Osteoblast (primary cell): ENCODE data around the gene ARHGAP40. TPM values are rescaled to one million over a fixed set of nuclear protein-coding genes. Genes with fewer than 3 reads are reported as not detected.

Source experiments
- DNase-seq: peaks from one replicate; pipeline ENCODE4 v3.0.0; 2011; ENCODE audit warnings: low spot score, mixed read lengths; ENCODE audit not compliant: insufficient read length; ENCODE audit errors: missing footprints
- H2AFZ ChIP-seq: 2 replicates; pipeline ENCODE4 v1.6.0; 2011; ENCODE audit warnings: mild to moderate bottlenecking, low read length
- H3K27ac ChIP-seq: 2 replicates; pipeline ENCODE4 v1.5.1; 2011; ENCODE audit warnings: mild to moderate bottlenecking, low read depth, low read length, moderate library complexity
- H3K27me3 ChIP-seq: 2 replicates; pipeline ENCODE4 v1.6.0; 2012; ENCODE audit warnings: mild to moderate bottlenecking, control low read depth, inconsistent platforms, low read length, moderate library complexity; ENCODE audit not compliant: insufficient read depth
- H3K36me3 ChIP-seq: 2 replicates; pipeline ENCODE4 v1.5.1; 2011; ENCODE audit warnings: mild to moderate bottlenecking, low read length, control low read depth, moderate library complexity; ENCODE audit not compliant: insufficient read depth
- H3K4me1 ChIP-seq: 2 replicates; pipeline ENCODE4 v1.5.1; 2011; ENCODE audit warnings: mild to moderate bottlenecking, low read length, control low read depth, moderate library complexity; ENCODE audit not compliant: insufficient read depth
- H3K4me2 ChIP-seq: 2 replicates; pipeline ENCODE4 v1.6.0; 2011; ENCODE audit warnings: mild to moderate bottlenecking, low read length; ENCODE audit not compliant: insufficient read depth
- H3K4me3 ChIP-seq: fragments of 200-600 bp; sonication (generic); 3 replicates; pipeline ENCODE4 v1.5.1; 2012; ENCODE audit warnings: mild to moderate bottlenecking, low read length, inconsistent platforms; ENCODE audit not compliant: insufficient read depth
- H3K79me2 ChIP-seq: 2 replicates; pipeline ENCODE4 v1.6.0; 2012; ENCODE audit warnings: mild to moderate bottlenecking, low read length, control low read depth, inconsistent platforms; ENCODE audit not compliant: insufficient read depth
- H3K9me3 ChIP-seq: 2 replicates; pipeline ENCODE4 v1.5.1; 2011; ENCODE audit warnings: low read depth, low read length, control low read depth
- H4K20me1 ChIP-seq: 2 replicates; pipeline ENCODE4 v1.6.0; 2012; ENCODE audit warnings: mild to moderate bottlenecking, low read length, control low read depth; ENCODE audit not compliant: insufficient read depth
- CTCF ChIP-seq: IDR thresholded peaks from 2 replicates; pipeline ENCODE4 v1.5.1; 2011; ENCODE audit warnings: mild to moderate bottlenecking, low read depth, low read length, moderate library complexity; ENCODE audit errors: extremely low read depth
- total RNA-seq: library from RNA; depleted of rRNA; stranded (reverse); fragments of >200 nt; gene quantifications from 2 replicates; pipeline ENCODE4 v1.2.3, GENCODE V29; 2012

Gene ARHGAP40
- total RNA-seq, 1 donor = not detected

GRCh38 chr20:38617830-38618196, 16.2 kb downstream of the ARHGAP40 start:
- no peak for TF ChIP-seq CTCF
- no peak overlapping the region for H2AFZ ChIP-seq
- no peaks in the 10 kb centered on the region for H3K9me3 ChIP-seq
- H3K27me3 ChIP-seq = peaks cover 34% of the 10 kb centered on the region
- H3K4me1 ChIP-seq = peaks cover 6% of the 10 kb centered on the region
- no peak for DNase-seq
- H3K4me3 ChIP-seq = no peak overlapping the region
- no peaks in the 10 kb centered on the region for H3K36me3 ChIP-seq
- H3K4me2 ChIP-seq = no peak overlapping the region
- no peaks in the 10 kb centered on the region for H4K20me1 ChIP-seq
- no peak overlapping the region for H3K27ac ChIP-seq
- no peaks in the 10 kb centered on the region for H3K79me2 ChIP-seq

GRCh38 chr20:38620441-38620840, 18.8 kb downstream of the ARHGAP40 start:
- Histone ChIP-seq H3K79me2 (no peaks in the 10 kb centered on the region), H3K4me3 (no peak overlapping the region), H3K4me2 (no peak overlapping the region), H2AFZ (no peak overlapping the region), H3K36me3 (no peaks in the 10 kb centered on the region), H3K27ac (no peak overlapping the region), H3K27me3 (peaks cover 30% of the 10 kb centered on the region), H3K4me1 (peaks cover 6% of the 10 kb centered on the region), H4K20me1 (no peaks in the 10 kb centered on the region), H3K9me3 (no peaks in the 10 kb centered on the region)
- no peak for TF ChIP-seq CTCF
- DNase-seq = no peak

- H3K9me3 ChIP-seq = no peaks in the 10 kb centered on the region
- no peaks in the 10 kb centered on the region for H3K36me3 ChIP-seq
- H3K4me3 ChIP-seq = no peak overlapping the region
- no peak for TF ChIP-seq CTCF
- peaks cover 27% of the 10 kb centered on the region for H3K27me3 ChIP-seq
- H3K4me1 ChIP-seq = no peaks in the 10 kb centered on the region
- no peaks in the 10 kb centered on the region for H4K20me1 ChIP-seq
- no peak overlapping the region for H3K27ac ChIP-seq
- no peak overlapping the region for H3K4me2 ChIP-seq
- DNase-seq = no peak
- H2AFZ ChIP-seq = no peak overlapping the region
- H3K79me2 ChIP-seq = no peaks in the 10 kb centered on the region
Observed at GRCh38 chr20:38623061-38623460, 21.5 kb downstream of the ARHGAP40 start.

- Histone ChIP-seq H3K4me2 (no peak overlapping the region), H3K79me2 (no peaks in the 10 kb centered on the region), H3K27me3 (peaks cover 27% of the 10 kb centered on the region), H3K9me3 (no peaks in the 10 kb centered on the region), H3K4me3 (no peak overlapping the region), H2AFZ (no peak overlapping the region), H3K27ac (no peak overlapping the region), H3K36me3 (no peaks in the 10 kb centered on the region), H4K20me1 (no peaks in the 10 kb centered on the region), H3K4me1 (no peaks in the 10 kb centered on the region)
- no peak for TF ChIP-seq CTCF
- DNase-seq = no peak
Observed at GRCh38 chr20:38624084-38624483, 22.5 kb downstream of the ARHGAP40 start.
